ENCODE results near the gene BUB1.

DNA sequence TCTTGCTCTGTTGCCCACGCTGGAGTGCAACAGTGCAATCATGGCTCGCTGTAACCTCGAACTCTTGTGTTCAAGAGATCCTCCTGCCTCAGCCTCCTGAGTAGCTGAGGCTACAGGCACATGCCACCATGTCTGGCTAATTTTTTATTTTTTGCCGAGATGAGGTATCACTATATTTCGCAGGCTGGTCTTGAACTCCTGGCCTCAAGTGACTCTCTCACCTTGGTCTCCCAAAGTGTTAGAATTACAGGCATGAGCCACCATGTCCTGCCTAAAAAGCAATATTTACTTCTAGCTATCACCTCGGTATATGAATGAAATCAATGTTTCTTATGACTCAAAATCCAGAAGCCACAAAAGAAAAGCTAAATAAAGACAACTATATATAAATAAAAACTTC is 2.2 kb downstream of the BUB1 start:
- TF ChIP-seq YY1 (IDR thresholded peaks at IDR 0.05; ENCODE audit: insufficient read depth, insufficient read length), result no peak
- no peak for TF ChIP-seq ZNF274 (IDR thresholded peaks at IDR 0.05; ENCODE audit: low read depth, low read length)

Measured in NT2/D1 (cell line).